Measurements from ENCODE around the gene STEAP2.
A peak's percentile ranks its signal among the peaks of the same experiment; 100 is the strongest.

The STEAP2 gene

GRCh38 chr7:90178679-90179278 lies 32.8 kb upstream of the STEAP2 start:
- Histone ChIP-seq H3K18ac (ENCODE audit: low read length) (no peak overlapping the region), H4K12ac (ENCODE audit: low read depth, low read length) (no peak overlapping the region), H3K23ac (ENCODE audit: low read length) (no peak overlapping the region), H2AK5ac (ENCODE audit: low read length) (no peak overlapping the region), H3K27me3 (ENCODE audit: insufficient read depth, low read length) (no peaks in the 10 kb centered on the region), H3K14ac (ENCODE audit: low read length) (no peak overlapping the region), H3K9me3 (ENCODE audit: insufficient read depth, low read depth, low read length) (peaks cover 9% of the 10 kb centered on the region), H4K91ac (ENCODE audit: low read depth, low read length) (no peak overlapping the region), H3K4me2 (ENCODE audit: low read length) (no peak overlapping the region), H2BK120ac (ENCODE audit: insufficient read depth, low read length, poor library complexity) (no peak overlapping the region), H3K27ac (ENCODE audit: low read depth, low read length) (no peak overlapping the region), H2BK5ac (ENCODE audit: low read depth, low read length, poor library complexity) (no peak overlapping the region), H4K8ac (ENCODE audit: low read depth, low read length) (no peak overlapping the region), H3K4ac (ENCODE audit: low read depth, low read length) (no peak overlapping the region), H3K4me3 (ENCODE audit: low read depth, low read length) (no peak overlapping the region), H3K9ac (ENCODE audit: low read length) (no peak overlapping the region), H2BK12ac (ENCODE audit: low read length) (no peak overlapping the region), H3K4me1 (ENCODE audit: control insufficient read depth in 1 of 2, insufficient read depth in 2 of 2, low read length in 2 of 2) (peaks cover 0 to 3% of the 10 kb centered on the region in 2 experiments), H2AFZ (ENCODE audit: insufficient read depth, low read length, poor library complexity) (no peak overlapping the region), H3K36me3 (ENCODE audit: control insufficient read depth in 1 of 2, insufficient read depth in 2 of 2, low read length in 2 of 2) (peaks cover 0 to 2% of the 10 kb centered on the region in 2 experiments), H3K79me2 (ENCODE audit: control insufficient read depth, insufficient read depth, low read length, poor library complexity) (no peaks in the 10 kb centered on the region), H3K79me1 (ENCODE audit: low read length) (no peaks in the 10 kb centered on the region)
- WGBS (ENCODE audit: extremely low coverage, insufficient coverage, insufficient read length): no CpG with 5 or more reads among the region's 6 CpGs
- DNase-seq: peak in 1 of 2 donors; percentile 27

GRCh38 chr7:90180011-90180585 lies 31.4 kb upstream of the STEAP2 start:
- no CpG with 5 or more reads among the region's 1 CpG for WGBS (ENCODE audit: extremely low coverage, insufficient coverage, insufficient read length)
- no peak overlapping the region for H3K9ac ChIP-seq (ENCODE audit: low read length)

DNA sequence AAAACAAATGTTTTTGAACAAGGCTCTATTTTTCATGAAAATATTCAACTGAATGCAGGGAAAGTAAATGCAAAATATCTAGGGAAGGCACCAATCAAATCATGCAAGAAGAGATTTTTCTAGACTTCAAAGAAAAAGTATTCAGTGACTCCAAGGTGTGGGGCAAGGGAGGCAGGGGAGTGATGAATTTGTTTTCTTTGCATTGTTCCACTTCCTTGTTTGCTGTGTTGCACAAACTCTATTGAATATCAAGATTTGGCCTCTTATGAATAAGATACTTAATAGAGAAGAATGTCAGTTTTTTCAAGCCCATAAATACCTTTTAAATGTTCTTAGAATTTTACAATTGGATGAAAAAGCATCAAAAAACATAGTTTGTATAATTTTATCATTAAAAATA lies 30.9 kb upstream of the STEAP2 start:
- Histone ChIP-seq H3K36me3 (ENCODE audit: control insufficient read depth in 1 of 2, insufficient read depth in 2 of 2, low read length in 2 of 2) (peaks cover 0 to under 1% of the 10 kb centered on the region in 2 experiments), H3K18ac (ENCODE audit: low read length) (no peak overlapping the region), H3K79me1 (ENCODE audit: low read length) (no peaks in the 10 kb centered on the region), H4K8ac (ENCODE audit: low read depth, low read length) (no peak overlapping the region), H3K27ac (ENCODE audit: low read depth, low read length) (no peak overlapping the region), H4K91ac (ENCODE audit: low read depth, low read length) (no peak overlapping the region), H3K9ac (ENCODE audit: low read length) (no peak overlapping the region), H3K79me2 (ENCODE audit: control insufficient read depth, insufficient read depth, low read length, poor library complexity) (no peaks in the 10 kb centered on the region), H2AFZ (ENCODE audit: insufficient read depth, low read length, poor library complexity) (no peak overlapping the region), H4K12ac (ENCODE audit: low read depth, low read length) (no peak overlapping the region), H3K4me2 (ENCODE audit: low read length) (no peak overlapping the region), H2AK5ac (ENCODE audit: low read length) (no peak overlapping the region), H3K9me3 (ENCODE audit: insufficient read depth, low read depth, low read length) (peaks cover 7% of the 10 kb centered on the region), H3K4me1 (ENCODE audit: control insufficient read depth in 1 of 2, insufficient read depth in 2 of 2, low read length in 2 of 2) (peaks cover 0 to 3% of the 10 kb centered on the region in 2 experiments), H3K4ac (ENCODE audit: low read depth, low read length) (no peak overlapping the region), H2BK5ac (ENCODE audit: low read depth, low read length, poor library complexity) (no peak overlapping the region), H2BK120ac (ENCODE audit: insufficient read depth, low read length, poor library complexity) (no peak overlapping the region), H3K23ac (ENCODE audit: low read length) (no peak overlapping the region), H3K14ac (ENCODE audit: low read length) (no peak overlapping the region), H3K4me3 (ENCODE audit: low read depth, low read length) (no peak overlapping the region), H2BK12ac (ENCODE audit: low read length) (no peak overlapping the region), H3K27me3 (ENCODE audit: insufficient read depth, low read length) (no peaks in the 10 kb centered on the region)
- DNase-seq: no peak

More at GRCh38 chr7:90180011-90180585, 31.4 kb upstream of the STEAP2 start:
- no peak overlapping the region for H3K4me3 ChIP-seq (ENCODE audit: low read depth, low read length)
- no peak overlapping the region for H4K12ac ChIP-seq (ENCODE audit: low read depth, low read length)
- no peaks in the 10 kb centered on the region for H3K27me3 ChIP-seq (ENCODE audit: insufficient read depth, low read length)
- DNase-seq: no peak
- H4K91ac ChIP-seq (ENCODE audit: low read depth, low read length): no peak overlapping the region
- H2AK5ac ChIP-seq (ENCODE audit: low read length): no peak overlapping the region
- H2BK120ac ChIP-seq (ENCODE audit: insufficient read depth, low read length, poor library complexity): no peak overlapping the region
- no peak overlapping the region for H3K18ac ChIP-seq (ENCODE audit: low read length)
- no peak overlapping the region for H3K23ac ChIP-seq (ENCODE audit: low read length)
- no peak overlapping the region for H3K14ac ChIP-seq (ENCODE audit: low read length)
- H3K79me2 ChIP-seq (ENCODE audit: control insufficient read depth, insufficient read depth, low read length, poor library complexity): no peaks in the 10 kb centered on the region
- H2AFZ ChIP-seq (ENCODE audit: insufficient read depth, low read length, poor library complexity): no peak overlapping the region
- peaks cover 9% of the 10 kb centered on the region for H3K9me3 ChIP-seq (ENCODE audit: insufficient read depth, low read depth, low read length)
- peaks cover 0 to 3% of the 10 kb centered on the region in 2 experiments for H3K4me1 ChIP-seq (ENCODE audit: control insufficient read depth in 1 of 2, insufficient read depth in 2 of 2, low read length in 2 of 2)
- H4K8ac ChIP-seq (ENCODE audit: low read depth, low read length): no peak overlapping the region
- no peak overlapping the region for H3K27ac ChIP-seq (ENCODE audit: low read depth, low read length)
- no peak overlapping the region for H2BK5ac ChIP-seq (ENCODE audit: low read depth, low read length, poor library complexity)
- H3K4ac ChIP-seq (ENCODE audit: low read depth, low read length): no peak overlapping the region
- H3K79me1 ChIP-seq (ENCODE audit: low read length): no peaks in the 10 kb centered on the region
- no peak overlapping the region for H3K4me2 ChIP-seq (ENCODE audit: low read length)
- no peak overlapping the region for H2BK12ac ChIP-seq (ENCODE audit: low read length)
- peaks cover 0 to 2% of the 10 kb centered on the region in 2 experiments for H3K36me3 ChIP-seq (ENCODE audit: control insufficient read depth in 1 of 2, insufficient read depth in 2 of 2, low read length in 2 of 2)

GRCh38 chr7:90181485-90181884 lies 30.1 kb upstream of the STEAP2 start:
- no peak overlapping the region for H4K12ac ChIP-seq (ENCODE audit: low read depth, low read length)
- no peaks in the 10 kb centered on the region for H3K36me3 ChIP-seq (ENCODE audit: control insufficient read depth in 1 of 2, insufficient read depth in 2 of 2, low read length in 2 of 2)

More at GRCh38 chr7:90181485-90181884, 30.1 kb upstream of the STEAP2 start:
- Histone ChIP-seq H2BK120ac (ENCODE audit: insufficient read depth, low read length, poor library complexity) (no peak overlapping the region), H3K4me2 (ENCODE audit: low read length) (no peak overlapping the region), H3K27me3 (ENCODE audit: insufficient read depth, low read length) (no peaks in the 10 kb centered on the region), H3K14ac (ENCODE audit: low read length) (no peak overlapping the region), H3K79me2 (ENCODE audit: control insufficient read depth, insufficient read depth, low read length, poor library complexity) (no peaks in the 10 kb centered on the region), H2AFZ (ENCODE audit: insufficient read depth, low read length, poor library complexity) (no peak overlapping the region), H3K4me1 (ENCODE audit: control insufficient read depth in 1 of 2, insufficient read depth in 2 of 2, low read length in 2 of 2) (peaks cover 0 to 3% of the 10 kb centered on the region in 2 experiments), H3K18ac (ENCODE audit: low read length) (no peak overlapping the region), H2BK5ac (ENCODE audit: low read depth, low read length, poor library complexity) (no peak overlapping the region), H3K9me3 (ENCODE audit: insufficient read depth, low read depth, low read length) (peaks cover 4% of the 10 kb centered on the region), H4K91ac (ENCODE audit: low read depth, low read length) (no peak overlapping the region), H3K4ac (ENCODE audit: low read depth, low read length) (no peak overlapping the region), H2AK5ac (ENCODE audit: low read length) (no peak overlapping the region), H3K4me3 (ENCODE audit: low read depth, low read length) (no peak overlapping the region), H3K9ac (ENCODE audit: low read length) (no peak overlapping the region), H3K27ac (ENCODE audit: low read depth, low read length) (no peak overlapping the region), H2BK12ac (ENCODE audit: low read length) (no peak overlapping the region), H4K8ac (ENCODE audit: low read depth, low read length) (no peak overlapping the region), H3K79me1 (ENCODE audit: low read length) (no peaks in the 10 kb centered on the region), H3K23ac (ENCODE audit: low read length) (no peak overlapping the region)
- no peak for DNase-seq
